Measurements from ENCODE around the gene GAS7.

GRCh38 chr17:9868552-9868951, 329.9 kb downstream of the GAS7 start:
- TF ChIP-seq SUZ12 (IDR thresholded peaks at IDR 0.05) (no peak), BHLHE40 (IDR thresholded peaks at IDR 0.05; ENCODE audit: borderline replicate concordance) (no peak), TARDBP (IDR thresholded peaks at IDR 0.05) (no peak), ELF4 (IDR thresholded peaks at IDR 0.05) (no peak), HDGF (IDR thresholded peaks at IDR 0.05; ENCODE audit: borderline replicate concordance) (no peak), FOXM1 (IDR thresholded peaks at IDR 0.05; ENCODE audit: borderline replicate concordance) (no peak), SP1 (IDR thresholded peaks at IDR 0.05) (no peak), ARNT (IDR thresholded peaks at IDR 0.05) (no peak), FOXA1 (IDR thresholded peaks at IDR 0.05) (no peak), FOXK2 (IDR thresholded peaks at IDR 0.05) (no peak), ZNF384 (IDR thresholded peaks at IDR 0.05) (no peak), NFRKB (IDR thresholded peaks at IDR 0.05) (no peak), PKNOX1 (IDR thresholded peaks at IDR 0.05) (no peak), CTBP1 (IDR thresholded peaks at IDR 0.05; ENCODE audit: borderline replicate concordance) (no peak)
